HG03442 (cell line): Measurements from ENCODE around the gene POLR3H.

Experiments used
- ATAC-seq: cut with Tn5 transposase; IDR thresholded peaks from one replicate; pipeline ENCODE4 v1.9.1; 2021; ENCODE audit warnings: mild to moderate bottlenecking, moderate library complexity; ENCODE audit not compliant: unreplicated experiment

Gene POLR3H

GRCh38 chr22:41488076-41488475, 56.2 kb downstream of the POLR3H start:
- ATAC-seq: no peak

- no peak for ATAC-seq
Measured at GRCh38 chr22:41487037-41487935, 57.0 kb downstream of the POLR3H start.

- ATAC-seq: no peak
Measured at GRCh38 chr22:41485033-41485432, 59.2 kb downstream of the POLR3H start.

- no peak for ATAC-seq
Measured at GRCh38 chr22:41482319-41482935, 61.8 kb downstream of the POLR3H start.

- no peak for ATAC-seq
Measured at GRCh38 chr22:41481925-41482318, 62.3 kb downstream of the POLR3H start.

GRCh38 chr22:41481131-41481830, 63.0 kb downstream of the POLR3H start:
- no peak for ATAC-seq

GRCh38 chr22:41480397-41480735, 63.9 kb downstream of the POLR3H start:
- ATAC-seq: no peak

- ATAC-seq: no peak
Measured at GRCh38 chr22:41479671-41480396, 64.4 kb downstream of the POLR3H start.

GRCh38 chr22:41478891-41479521, 65.3 kb downstream of the POLR3H start:
- no peak for ATAC-seq

GRCh38 chr22:41478473-41478872, 65.8 kb downstream of the POLR3H start:
- no peak for ATAC-seq
